Endothelial cell of umbilical vein (primary cell): ENCODE results near the gene ULBP1. TPM values are rescaled to one million over a fixed set of nuclear protein-coding genes. Genes with fewer than 3 reads are reported as not detected.

Experiments
- BruUV-seq: library from RNA; stranded (reverse); fragments of 400-500 nt; replicated peaks from 2 replicates; lab custom pipeline; 2021; lab: Mats Ljungman, UMichigan
- CTCF ChIA-PET: fragments of 300-600, 350-600 bp; sonication (Branson Sonifier 250); formaldehyde crosslinking; loops from one replicate; lab custom pipeline; 2021; ENCODE audit warnings: antibody characterized with exemption, inconsistent platforms; lab: Charles Lee
- POLR2A ChIA-PET: fragments of 300-600, 350-600 bp; sonication (Branson Sonifier 250); formaldehyde crosslinking; loops from one replicate; lab custom pipeline; 2021; ENCODE audit warnings: antibody characterized with exemption, inconsistent platforms; lab: Charles Lee
- DNase-seq: peaks from one replicate; pipeline ENCODE4 v3.0.0-alpha.2; 2011; ENCODE audit warnings: low read depth, low spot score
- FAIRE-seq: peaks from 2 replicates; lab custom pipeline; 2011; peaks lifted over from hg19 to GRCh38; lab: Jason Lieb, UNC
- H2AFZ ChIP-seq: 2 replicates; pipeline ENCODE4 v1.6.0; 2012; ENCODE audit warnings: low read depth, low read length, control low read depth, inconsistent platforms
- H3K27ac ChIP-seq: 2 replicates; pipeline ENCODE4 v1.5.1; 2011; ENCODE audit warnings: low read depth, mild to moderate bottlenecking, control low read depth, low read length, moderate library complexity; ENCODE audit not compliant: insufficient read depth
- H3K27me3 ChIP-seq, 2 experiments: 2 replicates each; pipeline versions ENCODE4 v1.6.0 to v1.6.1; 2011; ENCODE audit warnings: low read length in 2 of 2, mixed read lengths in 1 of 2; ENCODE audit not compliant: control insufficient read depth in 2 of 2, insufficient read depth in 2 of 2
- H3K36me3 ChIP-seq, 2 experiments: 2 replicates in 1 of 2; 3 replicates in 1 of 2; pipeline ENCODE4 v1.5.1; 2011; ENCODE audit warnings: low read length in 2 of 2, mild to moderate bottlenecking in 1 of 2, moderate library complexity in 1 of 2; ENCODE audit not compliant: control insufficient read depth in 2 of 2, insufficient read depth in 2 of 2; ENCODE audit errors: extremely low read depth in 1 of 2
- H3K4me1 ChIP-seq: 3 replicates; pipeline ENCODE4 v1.5.1; 2011; ENCODE audit warnings: mild to moderate bottlenecking, low read length; ENCODE audit not compliant: control insufficient read depth, insufficient read depth; ENCODE audit errors: extremely low read depth
- H3K4me2 ChIP-seq: 2 replicates; pipeline ENCODE4 v1.6.1; 2011; ENCODE audit warnings: low read length, control low read depth, mixed read lengths; ENCODE audit not compliant: insufficient read depth
- H3K4me3 ChIP-seq, 3 experiments: fragments of 200-600 bp in 1 of 3; sonication (generic), shearing (Covaris generic) in 1 of 3; replicated peaks in 1 of 3; 2 replicates each; pipeline ENCODE4 v1.5.1; 2011 to 2016; ENCODE audit warnings: control low read depth in 3 of 3, low read length in 3 of 3, mild to moderate bottlenecking in 2 of 3, inconsistent platforms in 1 of 3, low read depth in 1 of 3, moderate library complexity in 1 of 3; ENCODE audit not compliant: insufficient read depth in 1 of 3
- H3K79me2 ChIP-seq: 2 replicates; pipeline ENCODE4 v1.6.0; 2012; ENCODE audit warnings: low read length, inconsistent platforms; ENCODE audit not compliant: control insufficient read depth, insufficient read depth
- H3K9ac ChIP-seq: replicated peaks from 2 replicates; pipeline ENCODE3; 2011; ENCODE audit warnings: low read length, control low read depth; ENCODE audit not compliant: insufficient read depth; ENCODE audit errors: extremely low read depth
- H3K9me1 ChIP-seq: replicated peaks from 3 replicates; pipeline ENCODE4 v1.6.0; 2011; ENCODE audit warnings: mild to moderate bottlenecking, low read length; ENCODE audit not compliant: control insufficient read depth, insufficient read depth; ENCODE audit errors: extremely low read depth
- H3K9me3 ChIP-seq: replicated peaks from 2 replicates; pipeline ENCODE4 v1.5.1; 2012; ENCODE audit warnings: low read length, inconsistent platforms; ENCODE audit not compliant: control insufficient read depth, insufficient read depth
- H4K20me1 ChIP-seq: replicated peaks from 2 replicates; pipeline ENCODE3; 2011; ENCODE audit warnings: mild to moderate bottlenecking, low read length; ENCODE audit not compliant: control insufficient read depth, insufficient read depth; ENCODE audit errors: extremely low read depth
- EZH2 ChIP-seq: IDR thresholded peaks from 2 replicates; pipeline ENCODE4 v1.6.1; 2012; ENCODE audit warnings: borderline replicate concordance, low read depth, mild to moderate bottlenecking, moderate library complexity, low read length, inconsistent platforms; ENCODE audit not compliant: severe bottlenecking
- FOS ChIP-seq: IDR thresholded peaks from 2 replicates; pipeline ENCODE4 v1.6.1; 2011; ENCODE audit warnings: mild to moderate bottlenecking, low read length, moderate library complexity, borderline replicate concordance; ENCODE audit not compliant: insufficient read depth
- GATA2 ChIP-seq: IDR thresholded peaks from 2 replicates; pipeline ENCODE4 v1.7.0; 2011; ENCODE audit warnings: low read depth, mild to moderate bottlenecking, moderate library complexity, mixed read lengths, low read length; ENCODE audit not compliant: insufficient read length, insufficient read depth
- JUN ChIP-seq: IDR thresholded peaks from 2 replicates; pipeline ENCODE4 v1.6.1; 2011; ENCODE audit warnings: borderline replicate concordance, low read depth; ENCODE audit not compliant: insufficient read length, insufficient read depth
- MYC ChIP-seq: IDR thresholded peaks from one replicate; pipeline ENCODE4 v1.6.1; 2011; ENCODE audit warnings: mild to moderate bottlenecking, low read depth, low read length
- POLR2A ChIP-seq: IDR thresholded peaks from 2 replicates; pipeline ENCODE4 v1.6.1; 2012; ENCODE audit warnings: low read depth, mild to moderate bottlenecking, control low read depth, low read length
- POLR2AphosphoS5 ChIP-seq: IDR thresholded peaks from 2 replicates; pipeline ENCODE4 v1.6.1; 2012; ENCODE audit warnings: low read depth, mild to moderate bottlenecking, control low read depth, low read length, moderate library complexity; ENCODE audit not compliant: insufficient read depth
- dilution Hi-C: fragments of 300-500 bp; cut with MboI; formaldehyde crosslinking; loops from one replicate; pipeline ENCODE4 v1.15.0; 2019; ENCODE audit warnings: low sequenced_read_pairs; ENCODE audit not compliant: extremely low pct_ligation_motif_present
- intact Hi-C: fragments of 100-400 bp; cut with micrococcal nuclease; formaldehyde crosslinking; loops from one replicate; pipeline ENCODE4 v1.10.0; 2022
- polyA plus RNA-seq, 4 experiments: library from polyadenylated mRNA; depleted of rRNA in 3 of 4; stranded (reverse) in 3 of 4; unstranded in 1 of 4; fragments of >200 nt; gene quantifications; 2 replicates each; pipeline versions ENCODE4 v1.2.1 to v1.2.3, GENCODE V29; 2011 to 2012; ENCODE audit warnings: missing spikeins in 1 of 4
- total RNA-seq: library from RNA; stranded (reverse); gene quantifications from 2 replicates; pipeline ENCODE4 v1.2.3, GENCODE V29; 2021
- TF ChIP-seq, protein P1 (sequence below), 2 donors: IDR thresholded peaks; 1 replicate in 1 of 2; 2 replicates in 1 of 2; pipeline ENCODE4 v1.5.1; 2011; ENCODE audit warnings: low read length in 2 of 2, mild to moderate bottlenecking in 2 of 2, moderate library complexity in 2 of 2, control low read depth in 1 of 2, inconsistent platforms in 1 of 2, low read depth in 1 of 2; ENCODE audit not compliant: insufficient read depth in 1 of 2; ENCODE audit errors: extremely low read depth in 1 of 2
- TF ChIP-seq, protein P2 (sequence below): IDR thresholded peaks from 2 replicates; pipeline ENCODE4 v1.6.1; 2011; ENCODE audit not compliant: insufficient read depth, insufficient read length

Gene ULBP1
- total and polyA plus RNA-seq, 2 donors (not counting 3 experiments of a cell fraction or from before 2014, with no cell fraction given): 0.33 to 1.4 TPM

DNA sequence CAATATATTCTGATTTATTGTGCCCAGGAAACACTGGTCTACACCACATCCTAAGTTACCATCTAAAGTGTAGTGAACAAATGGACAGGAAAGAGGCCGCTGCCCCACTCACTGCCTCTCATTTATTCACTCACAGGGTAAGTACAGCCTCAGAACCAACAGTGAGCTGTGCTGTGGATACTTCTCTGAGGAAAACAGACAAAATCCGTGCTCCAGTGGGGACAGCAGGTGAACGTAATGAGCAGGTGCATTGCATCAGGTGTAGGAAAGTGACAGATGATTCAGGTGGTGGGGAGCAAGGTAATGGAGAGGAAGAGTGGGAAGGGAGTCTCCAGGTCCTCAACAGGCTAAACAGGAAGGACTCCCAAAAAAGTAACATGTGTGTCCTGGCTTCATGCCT, 30.3 kb upstream of the ULBP1 start:
- DNase-seq (no peak), FAIRE-seq (no peak)
- H3K4me3 ChIP-seq: no peak overlapping the region
- dilution Hi-C loops: no loop called here
- H3K9ac ChIP-seq: no peak overlapping the region
- H4K20me1 ChIP-seq: no peaks in the 10 kb centered on the region
- H3K9me3 ChIP-seq: no peaks in the 10 kb centered on the region
- intact Hi-C loops: no loop called here
- H3K9me1 ChIP-seq: no peaks in the 10 kb centered on the region
- BruUV-seq: no TSS peak
- POLR2A ChIA-PET: no interaction called here
- H3K4me2 ChIP-seq: no peak overlapping the region
- no peak overlapping the region for H2AFZ ChIP-seq
- peaks cover 3% of the 10 kb centered on the region for H3K4me1 ChIP-seq
- TF ChIP-seq, protein P1, sequence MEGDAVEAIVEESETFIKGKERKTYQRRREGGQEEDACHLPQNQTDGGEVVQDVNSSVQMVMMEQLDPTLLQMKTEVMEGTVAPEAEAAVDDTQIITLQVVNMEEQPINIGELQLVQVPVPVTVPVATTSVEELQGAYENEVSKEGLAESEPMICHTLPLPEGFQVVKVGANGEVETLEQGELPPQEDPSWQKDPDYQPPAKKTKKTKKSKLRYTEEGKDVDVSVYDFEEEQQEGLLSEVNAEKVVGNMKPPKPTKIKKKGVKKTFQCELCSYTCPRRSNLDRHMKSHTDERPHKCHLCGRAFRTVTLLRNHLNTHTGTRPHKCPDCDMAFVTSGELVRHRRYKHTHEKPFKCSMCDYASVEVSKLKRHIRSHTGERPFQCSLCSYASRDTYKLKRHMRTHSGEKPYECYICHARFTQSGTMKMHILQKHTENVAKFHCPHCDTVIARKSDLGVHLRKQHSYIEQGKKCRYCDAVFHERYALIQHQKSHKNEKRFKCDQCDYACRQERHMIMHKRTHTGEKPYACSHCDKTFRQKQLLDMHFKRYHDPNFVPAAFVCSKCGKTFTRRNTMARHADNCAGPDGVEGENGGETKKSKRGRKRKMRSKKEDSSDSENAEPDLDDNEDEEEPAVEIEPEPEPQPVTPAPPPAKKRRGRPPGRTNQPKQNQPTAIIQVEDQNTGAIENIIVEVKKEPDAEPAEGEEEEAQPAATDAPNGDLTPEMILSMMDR (IDR thresholded peaks at IDR 0.05; ENCODE audit: extremely low read depth in 1 of 2, insufficient read depth in 1 of 2, low read depth in 1 of 2, low read length in 2 of 2): no peak
- no peak for TF ChIP-seq GATA2
- no peak for TF ChIP-seq EZH2
- no peak for TF ChIP-seq POLR2AphosphoS5
- TF ChIP-seq JUN: no peak
- TF ChIP-seq POLR2A: no peak
- TF ChIP-seq, protein P2, sequence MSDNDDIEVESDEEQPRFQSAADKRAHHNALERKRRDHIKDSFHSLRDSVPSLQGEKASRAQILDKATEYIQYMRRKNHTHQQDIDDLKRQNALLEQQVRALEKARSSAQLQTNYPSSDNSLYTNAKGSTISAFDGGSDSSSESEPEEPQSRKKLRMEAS: no peak
- TF ChIP-seq FOS: no peak
- TF ChIP-seq MYC: no peak
- CTCF ChIA-PET: interaction anchor here (2.6 kb wide), 1 partner anchor 83 kb away, joined by 14 read pairs; no protein-coding TSS in a partner anchor
- no peaks in the 10 kb centered on the region for H3K79me2 ChIP-seq
- H3K36me3 ChIP-seq: no peaks in the 10 kb centered on the region
- peaks cover 61 to 72% of the 10 kb centered on the region in 2 experiments for H3K27me3 ChIP-seq
- no peak overlapping the region for H3K27ac ChIP-seq
